ENCODE results near the gene PDE6H.

DNA sequence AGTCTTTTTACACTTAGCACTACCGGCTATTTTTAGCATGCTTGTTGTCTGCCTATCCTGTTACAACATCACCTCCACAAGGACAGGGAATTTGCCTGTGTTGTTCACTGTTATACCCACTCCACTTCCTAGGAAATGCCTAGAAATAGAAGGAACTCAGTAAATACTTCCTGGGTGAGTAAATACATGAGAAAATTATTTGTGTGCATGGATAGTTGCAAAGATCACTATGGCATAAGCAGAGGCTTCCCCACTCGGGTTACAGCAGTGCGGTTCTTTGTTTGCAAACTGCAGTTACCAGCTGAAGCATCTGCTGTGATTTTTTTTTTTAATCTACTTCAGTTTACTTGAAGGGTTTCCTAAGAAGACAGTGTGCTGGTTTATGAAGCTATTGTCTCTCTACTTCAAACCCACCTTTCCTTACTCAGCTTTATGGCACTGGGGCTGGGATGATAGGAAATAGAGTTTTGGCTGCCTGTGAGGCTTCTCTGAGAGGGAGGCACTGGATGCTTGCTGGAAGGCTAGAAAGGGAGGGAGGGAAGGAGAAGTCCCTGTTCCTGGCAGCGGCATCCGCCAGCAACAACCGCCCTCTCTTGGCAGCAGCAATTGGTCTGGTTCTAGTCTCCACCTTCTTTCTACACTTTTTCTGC, 29.0 kb downstream of the PDE6H start:
- TF ChIP-seq TAF1 (conservative IDR thresholded peaks at IDR 0.05): no peak
- no peak for TF ChIP-seq CTCF (IDR thresholded peaks at IDR 0.05; ENCODE audit: low read depth, low read length, missing input control)
- no peak for TF ChIP-seq GABPA (IDR thresholded peaks at IDR 0.05 in 1 of 2, conservative IDR thresholded peaks at IDR 0.05 in 1 of 2)
- no peak for TF ChIP-seq MAX (IDR thresholded peaks at IDR 0.05)
- TF ChIP-seq, protein P1, sequence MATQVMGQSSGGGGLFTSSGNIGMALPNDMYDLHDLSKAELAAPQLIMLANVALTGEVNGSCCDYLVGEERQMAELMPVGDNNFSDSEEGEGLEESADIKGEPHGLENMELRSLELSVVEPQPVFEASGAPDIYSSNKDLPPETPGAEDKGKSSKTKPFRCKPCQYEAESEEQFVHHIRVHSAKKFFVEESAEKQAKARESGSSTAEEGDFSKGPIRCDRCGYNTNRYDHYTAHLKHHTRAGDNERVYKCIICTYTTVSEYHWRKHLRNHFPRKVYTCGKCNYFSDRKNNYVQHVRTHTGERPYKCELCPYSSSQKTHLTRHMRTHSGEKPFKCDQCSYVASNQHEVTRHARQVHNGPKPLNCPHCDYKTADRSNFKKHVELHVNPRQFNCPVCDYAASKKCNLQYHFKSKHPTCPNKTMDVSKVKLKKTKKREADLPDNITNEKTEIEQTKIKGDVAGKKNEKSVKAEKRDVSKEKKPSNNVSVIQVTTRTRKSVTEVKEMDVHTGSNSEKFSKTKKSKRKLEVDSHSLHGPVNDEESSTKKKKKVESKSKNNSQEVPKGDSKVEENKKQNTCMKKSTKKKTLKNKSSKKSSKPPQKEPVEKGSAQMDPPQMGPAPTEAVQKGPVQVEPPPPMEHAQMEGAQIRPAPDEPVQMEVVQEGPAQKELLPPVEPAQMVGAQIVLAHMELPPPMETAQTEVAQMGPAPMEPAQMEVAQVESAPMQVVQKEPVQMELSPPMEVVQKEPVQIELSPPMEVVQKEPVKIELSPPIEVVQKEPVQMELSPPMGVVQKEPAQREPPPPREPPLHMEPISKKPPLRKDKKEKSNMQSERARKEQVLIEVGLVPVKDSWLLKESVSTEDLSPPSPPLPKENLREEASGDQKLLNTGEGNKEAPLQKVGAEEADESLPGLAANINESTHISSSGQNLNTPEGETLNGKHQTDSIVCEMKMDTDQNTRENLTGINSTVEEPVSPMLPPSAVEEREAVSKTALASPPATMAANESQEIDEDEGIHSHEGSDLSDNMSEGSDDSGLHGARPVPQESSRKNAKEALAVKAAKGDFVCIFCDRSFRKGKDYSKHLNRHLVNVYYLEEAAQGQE (IDR thresholded peaks at IDR 0.05): no peak
- no peak for TF ChIP-seq FOXA1 (IDR thresholded peaks at IDR 0.05)
- peak in 1 of 2 donors; percentile 21 for TF ChIP-seq RAD21 (IDR thresholded peaks at IDR 0.05)
- TF ChIP-seq YY1 (IDR thresholded peaks at IDR 0.05): no peak
- TF ChIP-seq EGR1 (IDR thresholded peaks at IDR 0.05; ENCODE audit: low read depth in 2 of 2): no peak

Measured in liver (tissue), 3 donors.